Fibroblast of lung (primary cell): Measurements from ENCODE around the gene FMN1. TPM values are rescaled to one million over a fixed set of nuclear protein-coding genes. Genes with fewer than 3 reads are reported as not detected.

Experiments used
- DNase-seq, 2 donors: peaks; one replicate each; pipeline versions ENCODE4 v3.0.0 to v3.0.0-alpha.2; 2010; ENCODE audit warnings: low read depth in 2 of 2
- H2AFZ ChIP-seq: 2 replicates; pipeline ENCODE4 v1.5.1; 2012; ENCODE audit warnings: low read length, control low read depth, inconsistent platforms
- H3K27ac ChIP-seq: 2 replicates; pipeline ENCODE4 v1.5.1; 2011; ENCODE audit warnings: low read length, control low read depth; ENCODE audit not compliant: insufficient read depth
- H3K27me3 ChIP-seq: 2 replicates; pipeline ENCODE4 v1.5.1; 2011; ENCODE audit warnings: mild to moderate bottlenecking, low read length; ENCODE audit not compliant: control insufficient read depth, insufficient read depth
- H3K36me3 ChIP-seq: 2 replicates; pipeline ENCODE4 v1.5.1; 2011; ENCODE audit warnings: low read length; ENCODE audit not compliant: control insufficient read depth, insufficient read depth
- H3K4me1 ChIP-seq: 2 replicates; pipeline ENCODE4 v1.5.1; 2011; ENCODE audit warnings: low read length; ENCODE audit not compliant: control insufficient read depth, insufficient read depth; ENCODE audit errors: extremely low read depth
- H3K4me2 ChIP-seq: 2 replicates; pipeline ENCODE4 v1.5.1; 2011; ENCODE audit warnings: low read length, control low read depth; ENCODE audit not compliant: insufficient read depth; ENCODE audit errors: extremely low read depth
- H3K4me3 ChIP-seq, 4 experiments: fragments of 200-600 bp in 1 of 4; sonication (generic) in 1 of 4; replicated peaks in 1 of 4; 2 replicates each; pipeline ENCODE4 v1.5.1; 2011 to 2016; ENCODE audit warnings: low read length in 4 of 4, low read depth in 3 of 4, mild to moderate bottlenecking in 3 of 4, control low read depth in 2 of 4, inconsistent platforms in 1 of 4, mixed read lengths in 1 of 4; ENCODE audit not compliant: insufficient read depth in 1 of 4; ENCODE audit errors: control extremely low read depth in 1 of 4
- H3K79me2 ChIP-seq: 2 replicates; pipeline ENCODE4 v1.5.1; 2012; ENCODE audit warnings: mild to moderate bottlenecking, low read length, inconsistent platforms; ENCODE audit not compliant: control insufficient read depth, insufficient read depth
- H3K9ac ChIP-seq: 2 replicates; pipeline ENCODE4 v1.5.1; 2011; ENCODE audit warnings: mild to moderate bottlenecking, low read length, control low read depth; ENCODE audit not compliant: insufficient read depth
- H3K9me3 ChIP-seq: 2 replicates; pipeline ENCODE4 v1.5.1; 2012; ENCODE audit warnings: low read depth, low read length; ENCODE audit not compliant: control insufficient read depth, insufficient read depth
- H4K20me1 ChIP-seq: 2 replicates; pipeline ENCODE4 v1.5.1; 2011; ENCODE audit warnings: low read length; ENCODE audit not compliant: control insufficient read depth, insufficient read depth; ENCODE audit errors: extremely low read depth
- EZH2 ChIP-seq: IDR thresholded peaks from 2 replicates; pipeline ENCODE4 v1.5.1; 2012; ENCODE audit warnings: low read length, control low read depth, mild to moderate bottlenecking; ENCODE audit errors: missing control alignments
- polyA plus RNA-seq, 2 donors: library from polyadenylated mRNA; depleted of rRNA in 1 of 2; stranded (reverse) in 1 of 2; unstranded in 1 of 2; fragments of >200 nt; gene quantifications; 2 replicates each; pipeline ENCODE4 v1.2.1, GENCODE V29; 2011 to 2012; ENCODE audit warnings: missing spikeins in 1 of 2
- total RNA-seq: library from RNA; depleted of rRNA; stranded (reverse); fragments of >200 nt; gene quantifications from 2 replicates; pipeline ENCODE4 v1.2.1, GENCODE V29; 2014
- TF ChIP-seq, protein P1 (sequence below), 2 donors: IDR thresholded peaks in 1 of 2; conservative IDR thresholded peaks in 1 of 2; 1 replicate in 1 of 2; 2 replicates in 1 of 2; pipeline ENCODE4 v1.5.1; 2011 to 2012; ENCODE audit warnings: low read length in 2 of 2, control low read depth in 1 of 2, inconsistent platforms in 1 of 2, low read depth in 1 of 2, mild to moderate bottlenecking in 1 of 2

The FMN1 gene
- total and polyA plus RNA-seq, 2 donors (not counting 1 experiment from before 2014, with no cell fraction given): 7.5 to 43.8 TPM

DNA sequence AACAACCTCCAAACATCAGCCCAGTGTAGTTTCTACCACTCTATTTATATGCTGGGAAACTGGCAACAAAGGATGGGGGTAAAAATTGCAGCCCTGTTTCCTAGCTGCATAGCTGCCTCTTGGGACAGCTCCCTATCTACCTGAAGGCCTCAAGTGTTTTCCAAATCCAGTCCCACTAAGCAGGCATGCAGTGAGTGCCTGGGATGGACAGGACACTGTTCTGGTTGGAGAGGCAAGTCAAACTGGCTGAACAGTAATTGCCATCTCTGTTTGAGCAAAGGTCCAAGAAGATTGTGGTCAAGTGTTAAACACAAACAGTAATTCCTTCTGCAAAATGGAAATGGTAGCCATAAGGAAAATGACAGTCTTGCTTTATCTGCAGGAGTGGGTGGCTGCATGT lies 125.4 kb downstream of the FMN1 start:
- Histone ChIP-seq H3K27ac (no peak overlapping the region), H3K9ac (no peak overlapping the region), H3K79me2 (peaks cover 58% of the 10 kb centered on the region), H3K4me3 (no peak overlapping the region), H4K20me1 (no peaks in the 10 kb centered on the region), H3K36me3 (peaks cover 2% of the 10 kb centered on the region), H3K4me1 (peaks cover 20% of the 10 kb centered on the region), H3K9me3 (no peaks in the 10 kb centered on the region), H2AFZ (no peak overlapping the region), H3K27me3 (no peaks in the 10 kb centered on the region), H3K4me2 (no peak overlapping the region)
- TF ChIP-seq, protein P1, sequence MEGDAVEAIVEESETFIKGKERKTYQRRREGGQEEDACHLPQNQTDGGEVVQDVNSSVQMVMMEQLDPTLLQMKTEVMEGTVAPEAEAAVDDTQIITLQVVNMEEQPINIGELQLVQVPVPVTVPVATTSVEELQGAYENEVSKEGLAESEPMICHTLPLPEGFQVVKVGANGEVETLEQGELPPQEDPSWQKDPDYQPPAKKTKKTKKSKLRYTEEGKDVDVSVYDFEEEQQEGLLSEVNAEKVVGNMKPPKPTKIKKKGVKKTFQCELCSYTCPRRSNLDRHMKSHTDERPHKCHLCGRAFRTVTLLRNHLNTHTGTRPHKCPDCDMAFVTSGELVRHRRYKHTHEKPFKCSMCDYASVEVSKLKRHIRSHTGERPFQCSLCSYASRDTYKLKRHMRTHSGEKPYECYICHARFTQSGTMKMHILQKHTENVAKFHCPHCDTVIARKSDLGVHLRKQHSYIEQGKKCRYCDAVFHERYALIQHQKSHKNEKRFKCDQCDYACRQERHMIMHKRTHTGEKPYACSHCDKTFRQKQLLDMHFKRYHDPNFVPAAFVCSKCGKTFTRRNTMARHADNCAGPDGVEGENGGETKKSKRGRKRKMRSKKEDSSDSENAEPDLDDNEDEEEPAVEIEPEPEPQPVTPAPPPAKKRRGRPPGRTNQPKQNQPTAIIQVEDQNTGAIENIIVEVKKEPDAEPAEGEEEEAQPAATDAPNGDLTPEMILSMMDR (conservative IDR thresholded peaks at IDR 0.05 in 1 of 2, IDR thresholded peaks at IDR 0.05 in 1 of 2; ENCODE audit: low read depth in 1 of 2, low read length in 2 of 2): no peak
- no peak for TF ChIP-seq EZH2
- no peak for DNase-seq

DNA sequence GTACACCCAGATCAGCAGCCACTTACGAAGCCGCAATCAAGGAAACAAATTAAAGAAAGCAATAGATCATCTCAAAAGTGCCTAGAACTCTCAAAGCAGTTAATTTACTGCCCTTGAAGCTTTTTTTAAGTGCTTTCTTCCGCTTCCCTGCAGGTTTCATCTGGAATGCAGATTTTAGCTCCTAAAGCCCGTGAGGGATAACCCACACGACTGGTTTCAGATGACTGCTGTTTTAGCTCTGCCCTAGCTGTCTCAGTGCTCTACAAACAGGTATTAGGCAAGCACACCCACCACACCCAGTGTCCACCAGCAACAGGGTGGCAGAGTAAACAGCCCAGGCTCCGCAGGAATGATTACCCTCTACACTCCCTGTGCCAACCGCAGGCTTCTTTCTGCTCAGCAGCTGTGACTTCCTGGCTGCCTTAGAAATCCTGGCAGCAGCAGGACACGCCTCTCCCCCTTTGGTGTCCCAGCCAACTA lies 126.0 kb downstream of the FMN1 start:
- no peak overlapping the region for H3K4me3 ChIP-seq
- no peaks in the 10 kb centered on the region for H3K27me3 ChIP-seq
- no peak overlapping the region for H3K9ac ChIP-seq
- peaks cover 20% of the 10 kb centered on the region for H3K4me1 ChIP-seq
- no peaks in the 10 kb centered on the region for H4K20me1 ChIP-seq
- peaks cover 2% of the 10 kb centered on the region for H3K36me3 ChIP-seq
- DNase-seq: peak; percentile 42 to 59
- peak overlapping the region; percentile 41 for H3K4me2 ChIP-seq
- peaks cover 60% of the 10 kb centered on the region for H3K79me2 ChIP-seq
- peak overlapping the region; percentile 38 for H3K27ac ChIP-seq
- H2AFZ ChIP-seq: no peak overlapping the region
- no peaks in the 10 kb centered on the region for H3K9me3 ChIP-seq
- TF ChIP-seq EZH2: no peak
- TF ChIP-seq, protein P1 (conservative IDR thresholded peaks at IDR 0.05 in 1 of 2, IDR thresholded peaks at IDR 0.05 in 1 of 2; ENCODE audit: low read depth in 1 of 2, low read length in 2 of 2): no peak

DNA sequence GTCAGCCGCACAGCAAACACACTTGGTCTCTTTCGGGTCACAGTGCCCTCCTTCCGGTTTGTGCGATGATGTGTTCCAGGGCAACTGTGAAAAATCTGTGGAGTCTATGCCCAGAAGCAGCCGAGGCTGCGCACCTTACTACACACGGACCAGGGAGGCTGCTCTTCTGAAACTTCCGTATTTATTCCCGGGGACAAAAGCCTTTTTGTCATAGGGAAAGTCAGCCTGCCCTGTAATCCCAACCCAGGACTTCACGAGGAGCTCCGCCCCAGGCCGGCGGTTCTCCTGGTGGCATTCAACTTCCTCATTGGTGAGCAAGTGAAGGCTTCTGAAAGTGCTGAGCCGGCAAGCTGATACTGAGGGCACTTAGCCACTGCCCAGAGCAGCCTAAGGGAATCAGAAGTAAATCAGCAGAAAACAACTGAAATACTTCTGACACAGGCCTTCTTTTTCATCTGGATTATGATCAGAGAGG lies 126.5 kb downstream of the FMN1 start:
- Histone ChIP-seq H2AFZ (peak overlapping the region; percentile 3), H3K79me2 (peaks cover 64% of the 10 kb centered on the region), H3K9ac (no peak overlapping the region), H3K9me3 (no peaks in the 10 kb centered on the region), H3K27me3 (no peaks in the 10 kb centered on the region), H4K20me1 (no peaks in the 10 kb centered on the region), H3K27ac (peak overlapping the region; percentile 38), H3K4me1 (peaks cover 20% of the 10 kb centered on the region), H3K4me2 (no peak overlapping the region), H3K36me3 (peaks cover 2% of the 10 kb centered on the region), H3K4me3 (no peak overlapping the region)
- TF ChIP-seq, protein P1 (conservative IDR thresholded peaks at IDR 0.05 in 1 of 2, IDR thresholded peaks at IDR 0.05 in 1 of 2; ENCODE audit: low read depth in 1 of 2, low read length in 2 of 2): no peak
- TF ChIP-seq EZH2: no peak
- peak in 1 of 2 donors; percentile 39 for DNase-seq
